Measurements from ENCODE around the gene GIT1. TPM values are rescaled to one million over a fixed set of nuclear protein-coding genes. Genes with fewer than 3 reads are reported as not detected.

GIT1 gene, protein sequence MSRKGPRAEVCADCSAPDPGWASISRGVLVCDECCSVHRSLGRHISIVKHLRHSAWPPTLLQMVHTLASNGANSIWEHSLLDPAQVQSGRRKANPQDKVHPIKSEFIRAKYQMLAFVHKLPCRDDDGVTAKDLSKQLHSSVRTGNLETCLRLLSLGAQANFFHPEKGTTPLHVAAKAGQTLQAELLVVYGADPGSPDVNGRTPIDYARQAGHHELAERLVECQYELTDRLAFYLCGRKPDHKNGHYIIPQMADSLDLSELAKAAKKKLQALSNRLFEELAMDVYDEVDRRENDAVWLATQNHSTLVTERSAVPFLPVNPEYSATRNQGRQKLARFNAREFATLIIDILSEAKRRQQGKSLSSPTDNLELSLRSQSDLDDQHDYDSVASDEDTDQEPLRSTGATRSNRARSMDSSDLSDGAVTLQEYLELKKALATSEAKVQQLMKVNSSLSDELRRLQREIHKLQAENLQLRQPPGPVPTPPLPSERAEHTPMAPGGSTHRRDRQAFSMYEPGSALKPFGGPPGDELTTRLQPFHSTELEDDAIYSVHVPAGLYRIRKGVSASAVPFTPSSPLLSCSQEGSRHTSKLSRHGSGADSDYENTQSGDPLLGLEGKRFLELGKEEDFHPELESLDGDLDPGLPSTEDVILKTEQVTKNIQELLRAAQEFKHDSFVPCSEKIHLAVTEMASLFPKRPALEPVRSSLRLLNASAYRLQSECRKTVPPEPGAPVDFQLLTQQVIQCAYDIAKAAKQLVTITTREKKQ
- total RNA-seq: 10 to 100 TPM; 26.7 to 48.1 TPM

DNA sequence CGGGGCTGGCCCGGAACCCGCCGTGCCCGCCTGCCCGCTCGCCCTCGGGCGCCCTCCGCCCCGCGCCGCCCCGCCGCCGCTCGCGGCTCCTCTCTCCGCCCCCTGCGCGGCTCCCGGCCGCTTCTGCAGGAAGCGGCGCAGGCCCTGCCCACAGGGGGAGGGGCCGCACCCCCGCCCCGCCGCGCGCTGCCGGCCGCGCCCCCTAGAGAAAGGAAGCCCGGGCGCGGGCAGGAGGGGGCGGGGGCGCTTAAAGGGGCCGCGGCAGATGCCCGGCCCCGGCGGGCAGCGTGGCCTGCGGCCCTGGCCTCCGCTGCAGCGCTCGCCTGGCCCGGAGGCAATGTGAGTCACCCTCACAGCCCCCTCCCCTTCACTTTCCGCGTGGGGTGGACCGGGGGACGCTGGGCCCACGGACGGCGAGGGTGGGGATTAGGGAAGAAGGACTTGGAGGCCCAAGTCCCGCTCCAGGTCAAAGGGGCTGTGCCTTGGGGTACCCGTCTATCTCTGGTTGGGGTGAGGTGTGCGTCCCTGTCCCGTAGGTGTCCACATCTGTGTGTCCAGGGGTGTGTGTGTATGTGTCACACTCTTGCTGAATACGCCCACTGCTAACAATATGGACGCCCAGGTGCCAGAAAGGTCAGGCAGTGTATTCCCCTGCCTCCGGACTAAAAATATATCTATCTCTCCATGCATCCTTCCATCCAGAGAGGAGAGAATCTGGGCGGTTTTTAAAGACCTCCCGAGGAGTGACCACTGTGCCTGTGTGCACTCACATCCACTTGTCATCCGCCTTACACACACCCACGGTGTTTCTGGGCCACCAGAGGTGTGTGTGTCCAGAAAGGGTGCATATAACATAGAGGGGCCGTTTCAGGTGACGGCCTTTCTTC is at the start of gene GIT1:
TSS of gene GIT1 (minus strand) at position 125 of the 887 bp plus-strand sequence. CDS start 270 bp downstream, outside the sequence.
- TF ChIP-seq, protein P1, sequence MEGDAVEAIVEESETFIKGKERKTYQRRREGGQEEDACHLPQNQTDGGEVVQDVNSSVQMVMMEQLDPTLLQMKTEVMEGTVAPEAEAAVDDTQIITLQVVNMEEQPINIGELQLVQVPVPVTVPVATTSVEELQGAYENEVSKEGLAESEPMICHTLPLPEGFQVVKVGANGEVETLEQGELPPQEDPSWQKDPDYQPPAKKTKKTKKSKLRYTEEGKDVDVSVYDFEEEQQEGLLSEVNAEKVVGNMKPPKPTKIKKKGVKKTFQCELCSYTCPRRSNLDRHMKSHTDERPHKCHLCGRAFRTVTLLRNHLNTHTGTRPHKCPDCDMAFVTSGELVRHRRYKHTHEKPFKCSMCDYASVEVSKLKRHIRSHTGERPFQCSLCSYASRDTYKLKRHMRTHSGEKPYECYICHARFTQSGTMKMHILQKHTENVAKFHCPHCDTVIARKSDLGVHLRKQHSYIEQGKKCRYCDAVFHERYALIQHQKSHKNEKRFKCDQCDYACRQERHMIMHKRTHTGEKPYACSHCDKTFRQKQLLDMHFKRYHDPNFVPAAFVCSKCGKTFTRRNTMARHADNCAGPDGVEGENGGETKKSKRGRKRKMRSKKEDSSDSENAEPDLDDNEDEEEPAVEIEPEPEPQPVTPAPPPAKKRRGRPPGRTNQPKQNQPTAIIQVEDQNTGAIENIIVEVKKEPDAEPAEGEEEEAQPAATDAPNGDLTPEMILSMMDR (IDR thresholded peaks at IDR 0.05): peak in 1 of 2 donors; percentile 18
- peaks cover 0 to 87% of the 10 kb centered on the region in 2 donors for H3K4me1 ChIP-seq
- no peak for DNase-seq (ENCODE audit: low spot score)

DNA sequence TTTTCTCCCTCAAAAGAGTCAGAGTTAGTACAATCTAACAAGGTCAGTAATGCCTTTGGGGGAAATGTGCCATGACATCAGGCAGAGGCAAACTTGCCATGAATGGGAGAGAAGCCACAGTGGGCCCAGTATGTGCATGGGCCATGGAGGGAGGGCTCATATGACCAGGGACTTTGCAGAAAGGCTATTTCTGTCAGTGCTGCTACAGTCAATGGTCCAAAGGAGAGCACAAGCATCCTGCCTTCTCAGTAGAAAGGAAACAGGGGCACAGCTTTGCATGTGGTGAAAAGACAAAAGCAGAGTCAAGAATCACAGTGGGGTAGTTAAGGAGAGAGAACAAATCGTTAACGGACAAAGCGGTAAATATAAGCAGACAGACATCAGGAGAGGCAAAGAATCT is 44.4 kb upstream of the GIT1 start:
- Histone ChIP-seq H3K36me3 (peaks cover 69% of the 10 kb centered on the region), H3K27ac (no peak overlapping the region), H3K9me3 (no peaks in the 10 kb centered on the region), H3K4me1 (peaks cover 0 to 6% of the 10 kb centered on the region in 2 donors), H3K4me3 (no peak overlapping the region), H3K27me3 (no peaks in the 10 kb centered on the region)
- TF ChIP-seq, protein P1 (IDR thresholded peaks at IDR 0.05): no peak
- peak; percentile 0 for DNase-seq (ENCODE audit: low spot score)

More for the DNA sequence above, at the start of gene GIT1:
- Histone ChIP-seq H3K9me3 (no peaks in the 10 kb centered on the region), H3K36me3 (no peaks in the 10 kb centered on the region), H3K27ac (peak within 1 kb of the TSS; percentile 85 to 89), H3K27me3 (no peaks in the 10 kb centered on the region), H3K4me3 (peak within 1 kb of the TSS; percentile 85 to 89)

DNA sequence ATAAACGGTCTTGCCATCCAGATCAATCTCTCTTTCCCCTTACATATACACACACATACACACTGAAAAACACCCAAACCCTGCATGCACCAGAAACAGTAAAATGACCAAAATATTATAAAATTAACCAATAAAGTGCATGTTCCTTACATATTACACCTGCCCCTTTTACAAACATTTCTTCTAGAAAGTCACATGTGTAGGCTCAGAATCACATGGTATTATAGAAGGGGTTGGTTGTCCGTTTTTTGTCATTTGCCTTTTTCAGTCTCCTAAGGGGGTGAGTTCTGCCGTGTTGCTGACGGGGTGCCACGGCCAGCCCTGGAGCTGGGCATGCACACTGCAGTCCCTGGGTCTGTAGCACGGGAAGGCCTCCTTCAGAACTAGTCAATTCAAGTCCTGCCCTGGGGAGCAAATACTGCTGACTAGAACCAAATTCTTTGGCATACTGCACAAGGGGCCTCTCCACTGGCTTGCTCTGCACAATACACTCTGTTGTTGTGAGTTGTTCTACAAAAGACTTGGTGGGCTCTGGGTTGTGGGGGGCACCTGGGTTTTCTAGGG is 41.3 kb upstream of the GIT1 start:
- Histone ChIP-seq H3K4me1 (peaks cover 0 to 15% of the 10 kb centered on the region in 2 donors), H3K27me3 (no peaks in the 10 kb centered on the region), H3K27ac (no peak overlapping the region), H3K9me3 (no peaks in the 10 kb centered on the region), H3K36me3 (peaks cover 58% of the 10 kb centered on the region), H3K4me3 (no peak overlapping the region)
- TF ChIP-seq, protein P1 (IDR thresholded peaks at IDR 0.05): no peak
- DNase-seq (ENCODE audit: low spot score): no peak

DNA sequence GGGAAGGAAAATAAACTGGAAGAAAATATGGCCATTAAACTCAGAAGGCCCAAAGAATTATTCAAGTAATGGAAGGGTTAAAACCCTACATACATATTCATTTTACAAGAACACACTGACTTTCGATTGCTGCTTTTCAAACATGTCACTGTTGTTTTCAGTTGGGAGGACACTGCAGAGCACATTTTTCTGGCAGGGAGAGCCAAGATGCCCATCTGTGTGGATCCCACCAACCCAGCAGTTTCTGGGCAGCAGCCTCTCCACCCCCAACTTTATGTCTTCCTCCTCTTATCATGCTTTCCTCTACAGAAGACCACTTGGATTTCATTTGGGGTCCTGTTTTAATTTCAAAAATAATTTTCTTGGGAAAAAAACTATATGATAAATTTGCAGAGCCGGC is 40.4 kb upstream of the GIT1 start:
- DNase-seq (ENCODE audit: low spot score): no peak
- peaks cover 0 to 16% of the 10 kb centered on the region in 2 donors for H3K4me1 ChIP-seq
- H3K9me3 ChIP-seq: no peaks in the 10 kb centered on the region
- H3K27ac ChIP-seq: no peak overlapping the region
- no peak overlapping the region for H3K4me3 ChIP-seq
- TF ChIP-seq, protein P1 (IDR thresholded peaks at IDR 0.05): no peak
- H3K36me3 ChIP-seq: peaks cover 49% of the 10 kb centered on the region
- H3K27me3 ChIP-seq: no peaks in the 10 kb centered on the region

DNA sequence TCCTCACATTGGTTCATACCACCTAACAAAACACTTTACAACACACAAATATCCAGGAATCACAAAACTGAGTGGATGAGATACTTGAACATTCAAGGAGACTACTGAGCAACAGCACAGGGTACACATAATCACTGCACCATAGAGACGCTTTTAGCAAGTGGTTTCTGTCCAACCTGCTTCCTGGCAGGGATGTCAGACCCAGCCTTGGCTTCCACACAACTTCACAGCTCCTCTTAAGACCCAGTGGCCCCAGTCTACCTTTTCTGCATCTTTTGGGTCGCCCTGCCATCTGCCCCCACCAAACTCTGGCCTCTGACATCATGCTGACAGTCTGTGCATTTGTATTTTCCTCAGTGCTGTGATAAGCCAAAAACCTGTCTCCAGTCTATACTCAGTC is 39.2 kb upstream of the GIT1 start:
- TF ChIP-seq, protein P1 (IDR thresholded peaks at IDR 0.05): no peak
- H3K27ac ChIP-seq: peak overlapping the region in 1 of 2 donors; percentile 65
- no peak overlapping the region for H3K4me3 ChIP-seq
- no peak for DNase-seq (ENCODE audit: low spot score)
- H3K9me3 ChIP-seq: no peaks in the 10 kb centered on the region
- H3K4me1 ChIP-seq: peaks cover 0 to 21% of the 10 kb centered on the region in 2 donors
- H3K27me3 ChIP-seq: no peaks in the 10 kb centered on the region
- peaks cover 37% of the 10 kb centered on the region for H3K36me3 ChIP-seq
